GM21360 (cell line): ENCODE data around the gene AFF1.
"Not testable (repeated sequence)": the region's sequence is repeated elsewhere in the genome, so short reads cannot be mapped to it uniquely, and the experiment has no call there.

Experiments used
- ATAC-seq: cut with Tn5 transposase; IDR thresholded peaks from one replicate; pipeline ENCODE4 v1.9.1; 2021; ENCODE audit warnings: mild to moderate bottlenecking, moderate library complexity; ENCODE audit not compliant: unreplicated experiment

AFF1 gene

GRCh38 chr4:87132035-87132434 is 197.2 kb downstream of the AFF1 start:
- ATAC-seq = no peak

GRCh38 chr4:87133183-87133582 is 198.4 kb downstream of the AFF1 start:
- no peak for ATAC-seq

DNA sequence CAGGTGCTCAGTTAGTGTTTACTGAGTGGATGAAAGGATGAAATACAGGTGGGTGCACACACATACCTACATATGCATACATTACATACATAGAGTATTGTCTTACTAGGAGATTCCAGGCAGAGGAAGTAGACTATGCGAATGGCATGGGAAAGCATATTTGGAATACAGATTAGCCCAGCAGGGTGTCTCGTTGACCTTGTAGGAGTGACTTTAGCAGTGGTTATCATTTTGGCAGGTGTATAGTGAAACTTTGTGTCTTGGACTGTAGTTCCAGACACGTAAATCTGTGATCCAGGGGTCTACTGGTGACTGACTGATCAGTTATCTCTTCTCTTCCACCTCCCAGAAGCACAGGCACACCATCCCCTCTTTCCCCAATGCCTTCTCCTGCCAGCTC is 199.3 kb downstream of the AFF1 start:
- no peak for ATAC-seq

DNA sequence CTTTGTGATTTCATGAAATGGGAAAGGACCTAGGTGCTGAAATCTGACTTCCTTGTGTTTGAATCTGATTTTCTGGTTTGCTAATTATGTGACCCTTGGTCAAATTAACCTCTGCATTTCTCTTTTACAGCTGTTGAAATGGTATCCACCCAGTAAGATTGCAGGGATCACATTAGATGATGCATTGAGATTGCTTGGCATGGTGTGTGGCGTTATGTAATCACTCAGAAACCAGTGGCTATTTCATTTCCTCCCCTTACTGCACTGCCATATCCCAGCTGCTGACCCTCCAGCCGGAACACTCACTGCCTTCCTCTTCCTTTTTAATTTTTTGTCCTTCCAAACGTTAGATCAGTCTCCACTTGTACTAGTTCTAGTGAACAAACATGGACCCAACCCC is 206.6 kb downstream of the AFF1 start:
- no peak for ATAC-seq

DNA sequence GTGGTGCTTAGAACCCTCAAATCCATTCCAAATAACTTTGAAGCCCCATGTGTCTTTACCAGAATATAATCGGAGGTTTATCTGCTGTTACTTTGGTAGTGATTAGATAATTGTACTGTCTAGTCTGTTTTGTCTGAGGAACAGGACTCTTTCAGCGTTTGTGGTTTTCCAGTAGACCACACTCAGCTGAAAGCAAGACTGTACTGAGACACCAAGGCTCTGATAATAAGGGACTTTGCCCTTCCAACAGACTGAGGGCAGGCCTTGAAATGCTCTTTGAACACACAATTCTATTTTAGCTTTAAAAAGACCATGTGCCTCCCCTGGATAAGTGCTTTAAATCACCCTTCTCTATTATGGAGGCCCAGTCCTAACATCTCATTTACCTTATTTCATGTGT is 209.5 kb downstream of the AFF1 start:
- ATAC-seq = no peak

DNA sequence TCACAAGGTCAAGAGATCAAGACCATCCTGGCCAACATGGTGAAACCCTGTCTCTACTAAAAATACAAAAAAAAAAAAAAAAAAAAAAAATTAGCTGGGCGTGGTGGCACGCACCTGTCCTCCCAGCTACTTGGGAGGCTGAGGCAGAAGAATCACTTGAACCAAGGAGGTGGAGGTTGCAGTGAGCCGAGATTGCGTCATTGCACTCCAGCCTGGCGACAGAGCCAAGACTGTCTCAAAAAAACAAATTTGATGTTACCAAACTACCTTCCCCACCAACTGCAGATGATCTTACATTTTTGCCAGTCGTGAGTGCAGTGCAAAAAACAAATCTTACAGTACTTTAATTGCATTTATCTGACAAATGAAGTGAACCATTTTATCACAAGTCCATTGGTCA is 211.1 kb downstream of the AFF1 start:
- ATAC-seq = not testable (repeated sequence)

- ATAC-seq = no peak
Observed at GRCh38 chr4:87147116-87147515, 212.3 kb downstream of the AFF1 start.

DNA sequence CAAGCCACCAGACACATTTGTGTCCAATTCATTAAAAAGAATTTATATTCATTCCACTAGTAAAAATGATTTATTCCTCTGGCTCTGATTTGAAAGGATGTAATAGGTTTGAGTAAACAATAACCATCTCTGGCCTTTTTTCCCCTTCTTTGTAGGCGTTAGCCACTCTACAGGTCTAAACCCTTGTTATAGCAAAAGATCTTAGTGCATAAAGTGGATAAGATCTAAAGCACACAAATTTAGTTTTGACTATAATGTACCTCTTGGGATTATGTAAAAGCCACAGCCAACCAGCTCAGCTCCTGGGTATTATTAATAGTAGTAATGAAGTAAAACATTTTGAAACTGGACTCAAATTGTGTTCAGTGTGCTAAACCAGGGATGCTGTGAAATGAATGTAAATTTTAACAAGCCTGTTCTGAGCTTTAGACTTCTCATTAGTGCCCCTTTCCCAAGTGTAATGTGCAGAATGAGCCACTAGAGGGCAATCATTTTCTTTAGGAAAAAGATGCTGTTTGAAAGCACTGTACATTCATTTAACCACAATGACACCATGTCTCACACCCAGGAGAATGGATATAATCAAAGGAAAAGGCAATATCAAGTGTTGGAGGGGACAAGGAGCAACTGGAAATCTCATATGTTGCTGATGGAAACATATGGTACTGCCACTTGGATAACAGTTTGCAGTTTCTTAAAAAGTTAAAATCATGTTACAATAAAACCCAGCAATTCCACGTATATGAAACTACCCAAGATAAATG is 215.9 kb downstream of the AFF1 start:
- peak; percentile 67 for ATAC-seq

GRCh38 chr4:87151730-87152129 is 216.9 kb downstream of the AFF1 start:
- no peak for ATAC-seq

DNA sequence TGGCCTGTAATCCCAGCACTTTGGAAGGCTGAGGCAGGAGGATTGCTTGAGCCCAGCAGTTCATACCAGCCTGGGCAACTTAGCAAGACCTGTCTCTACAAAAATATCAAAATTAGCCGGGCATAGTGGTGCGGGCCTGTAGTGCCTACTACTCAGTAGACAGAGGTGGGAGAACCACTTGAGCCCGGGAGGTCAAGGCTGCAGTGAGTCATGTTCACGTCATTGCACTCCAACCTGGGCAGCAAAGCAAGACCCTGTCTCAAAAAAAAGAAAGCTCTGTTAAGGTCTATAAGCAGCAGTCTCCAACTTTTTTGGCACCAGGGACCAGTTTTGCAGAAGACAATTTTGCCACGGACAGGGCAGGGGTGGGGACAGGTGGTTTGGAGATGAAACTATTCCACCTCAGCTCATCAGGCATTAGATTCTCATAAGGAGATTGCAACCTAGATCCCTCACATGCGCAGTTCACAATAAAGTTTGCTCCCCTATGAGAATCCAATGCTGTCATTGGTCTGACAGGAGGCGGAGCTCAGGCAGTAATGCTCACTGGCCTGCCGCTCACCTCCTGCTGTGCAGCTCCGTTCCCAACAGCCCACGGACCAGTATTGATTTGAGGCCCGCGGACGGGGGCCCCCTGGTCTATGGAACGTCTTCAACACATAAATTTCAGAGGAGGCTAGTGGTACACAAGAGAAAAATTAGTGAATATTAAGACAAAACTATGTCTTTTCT is 217.7 kb downstream of the AFF1 start:
- no peak for ATAC-seq

GRCh38 chr4:87153078-87153870 is 218.5 kb downstream of the AFF1 start:
- ATAC-seq = no peak

DNA sequence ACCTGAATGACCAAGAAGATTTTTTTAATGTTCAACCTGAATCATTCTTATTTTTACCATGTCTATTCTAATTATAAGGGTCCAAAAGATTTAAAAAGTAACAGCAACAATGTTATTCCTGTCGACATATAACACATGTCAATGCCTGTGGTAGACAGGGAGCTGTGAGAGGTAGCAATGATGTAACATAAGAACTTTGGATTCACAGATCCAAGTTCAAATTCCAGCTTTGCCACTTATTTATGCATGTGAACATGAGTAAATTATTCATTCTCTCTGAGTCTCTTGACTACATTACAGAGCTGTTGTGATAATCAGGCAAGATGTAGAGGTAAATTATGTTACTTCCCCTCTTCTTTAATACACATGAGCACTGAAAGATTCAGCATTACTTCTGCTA is 231.1 kb downstream of the AFF1 start:
- no peak for ATAC-seq

DNA sequence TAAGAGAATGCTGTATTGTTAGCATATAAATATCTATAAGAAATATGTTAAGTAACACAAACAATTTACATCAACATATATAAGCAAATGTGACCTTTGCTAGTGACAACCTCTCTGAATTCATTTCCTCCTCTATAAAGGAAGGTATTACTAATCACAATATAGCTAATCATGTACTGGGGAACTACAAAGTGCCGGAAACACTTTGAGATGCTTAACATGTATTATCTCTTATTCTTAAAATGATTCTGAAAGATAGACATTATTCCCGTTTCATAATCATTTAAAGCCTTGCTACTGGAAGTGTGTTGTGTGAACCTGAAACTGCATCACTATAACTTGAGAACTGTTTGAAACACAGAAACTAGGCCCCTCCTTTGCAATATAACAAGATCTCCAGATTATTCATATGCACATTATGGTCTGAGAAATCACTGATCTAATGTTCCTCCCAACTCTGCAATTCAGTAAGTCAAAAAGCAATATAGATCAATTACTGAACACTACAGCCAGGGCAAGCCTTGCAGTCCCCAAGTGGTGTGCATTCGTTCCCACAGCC is 231.6 kb downstream of the AFF1 start:
- no peak for ATAC-seq

GRCh38 chr4:87171944-87172343 is 237.1 kb downstream of the AFF1 start:
- no peak for ATAC-seq

- ATAC-seq = no peak
Observed at GRCh38 chr4:87174672-87175071, 239.9 kb downstream of the AFF1 start.

GRCh38 chr4:87179751-87180150 is 244.9 kb downstream of the AFF1 start:
- no peak for ATAC-seq

GRCh38 chr4:87180767-87181166 is 246.0 kb downstream of the AFF1 start:
- no peak for ATAC-seq

DNA sequence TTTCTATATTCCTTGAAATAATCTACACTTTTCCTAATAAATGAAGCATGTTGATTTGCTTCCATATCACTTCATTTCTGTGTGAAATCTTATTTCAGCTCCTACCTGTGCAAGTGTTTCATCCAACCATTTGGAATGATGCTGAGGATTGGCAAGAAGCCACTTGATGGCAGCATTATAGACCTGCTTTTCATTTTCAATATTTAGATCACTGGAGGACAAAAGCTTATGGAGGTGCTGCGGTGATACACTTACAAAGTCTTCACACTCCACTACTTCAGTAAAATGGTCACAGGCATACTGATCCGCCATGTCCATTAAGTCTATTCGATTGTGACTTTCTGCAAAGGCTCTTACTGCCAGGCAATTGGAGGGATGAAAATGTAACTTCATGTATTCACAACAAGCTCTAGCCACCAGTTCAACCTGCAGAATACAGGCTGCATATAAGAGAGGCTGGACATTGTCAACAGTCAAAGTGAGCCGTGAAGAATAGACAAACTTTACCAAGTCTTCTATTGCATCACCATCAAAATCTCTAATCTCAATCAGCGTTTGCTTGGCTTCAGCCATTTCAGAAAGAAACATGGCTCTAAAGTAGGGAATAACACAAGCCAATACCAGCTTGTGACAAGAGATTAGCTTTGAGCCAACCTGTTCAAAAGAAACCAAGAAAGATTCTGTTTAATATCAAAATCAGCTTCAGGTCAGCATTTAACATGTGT is 250.5 kb downstream of the AFF1 start:
- ATAC-seq = no peak

DNA sequence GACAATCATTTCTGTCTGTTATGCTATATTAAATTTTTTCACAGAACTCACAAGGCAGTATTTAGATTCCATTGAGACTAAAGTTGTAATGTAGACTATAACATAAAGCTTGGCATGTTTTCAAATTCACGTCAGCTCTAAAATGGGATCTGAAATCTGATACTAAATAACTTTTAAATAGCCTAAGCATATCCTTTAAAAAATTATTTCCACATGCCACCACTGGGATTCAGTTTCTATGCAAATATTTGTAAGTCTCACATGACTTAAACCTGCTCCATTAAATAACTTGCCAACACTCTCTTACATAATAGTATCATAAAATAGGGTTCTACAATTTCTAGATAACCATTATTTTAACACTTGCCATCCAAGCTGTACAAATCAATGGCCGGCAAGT is 253.2 kb downstream of the AFF1 start:
- ATAC-seq = no peak

DNA sequence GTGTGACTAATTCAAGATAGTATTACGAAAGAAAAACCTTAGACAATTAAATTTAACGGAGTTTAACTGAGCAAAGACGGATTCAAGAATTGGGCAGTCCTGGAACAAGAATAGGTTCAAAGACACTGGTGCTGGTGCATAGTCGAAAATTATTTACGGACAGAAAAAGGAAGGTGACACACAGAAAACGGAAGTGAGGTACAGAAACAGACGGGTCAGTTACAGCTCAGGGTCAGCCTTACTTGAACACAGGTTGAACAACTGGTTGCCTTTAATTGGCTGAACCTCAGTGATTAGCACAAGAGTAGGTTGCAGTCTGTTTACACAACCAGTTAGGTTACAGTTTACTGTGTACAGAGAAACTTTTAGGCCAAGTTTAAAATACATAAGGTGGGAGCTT is 254.1 kb downstream of the AFF1 start:
- no peak for ATAC-seq
